HL-60/S4 treated with phorbol 12-myristate 13-acetate at 8.2 ng/mL for 4 days and 3 days (cell line): ENCODE measurements around the gene XKR3.
"Not testable (repeated sequence)": the region's sequence is repeated elsewhere in the genome, so short reads cannot be mapped to it uniquely, and the experiment has no call there.

Experiments used
- in situ Hi-C: fragments of 300-500 bp; cut with MboI; formaldehyde crosslinking; loops from 2 replicates; pipeline ENCODE4 v1.15.0; 2022; ENCODE audit warnings: low sequenced_read_pairs

Gene XKR3

GRCh38 chr22:16748160-16748929 lies 76.9 kb downstream of the XKR3 start:
- in situ Hi-C loops = not testable (repeated sequence)

- in situ Hi-C loops = not testable (repeated sequence)
These were observed 77.7 kb downstream of the XKR3 start for GRCh38 chr22:16747266-16748159.

- in situ Hi-C loops = not testable (repeated sequence)
These were observed 90.9 kb downstream of the XKR3 start for GRCh38 chr22:16734271-16734670.
